CD14-positive monocyte (primary cell): Measurements from ENCODE around the gene KRTAP24-1. TPM values are rescaled to one million over a fixed set of nuclear protein-coding genes. Genes with fewer than 3 reads are reported as not detected.

Experiments
- DNase-seq, 3 donors: peaks; one replicate each; pipeline ENCODE4 v3.0.0-alpha.2; 2011 to 2022
- H2AFZ ChIP-seq: 2 replicates; pipeline ENCODE4 v1.6.0; 2012; ENCODE audit warnings: mild to moderate bottlenecking, low read depth, low read length, inconsistent platforms; ENCODE audit not compliant: insufficient read depth, poor library complexity, severe bottlenecking
- H3K27ac ChIP-seq, 2 donors: 1 replicate in 1 of 2; 2 replicates in 1 of 2; pipeline ENCODE4 v1.5.1; 2012 to 2013; ENCODE audit warnings: low read length in 2 of 2, control low read depth in 1 of 2, inconsistent platforms in 1 of 2, low read depth in 1 of 2, mild to moderate bottlenecking in 1 of 2
- H3K27me3 ChIP-seq, 2 donors: one replicate each; pipeline versions ENCODE4 v1.6.0 to v1.6.1; 2011 to 2013; ENCODE audit warnings: low read length in 2 of 2; ENCODE audit not compliant: control insufficient read depth in 2 of 2, insufficient read depth in 2 of 2
- H3K36me3 ChIP-seq, 2 donors: replicated peaks in 1 of 2; 1 replicate in 1 of 2; 2 replicates in 1 of 2; pipeline versions ENCODE4 v1.5.1 to v1.6.1; 2012 to 2013; ENCODE audit warnings: low read length in 2 of 2, control low read depth in 1 of 2, inconsistent platforms in 1 of 2, mild to moderate bottlenecking in 1 of 2; ENCODE audit not compliant: insufficient read depth in 2 of 2, control insufficient read depth in 1 of 2
- H3K4me1 ChIP-seq, 2 donors: 1 replicate in 1 of 2; 2 replicates in 1 of 2; pipeline versions ENCODE4 v1.5.1 to v1.6.1; 2012 to 2013; ENCODE audit warnings: low read length in 2 of 2, control low read depth in 1 of 2, inconsistent platforms in 1 of 2, mild to moderate bottlenecking in 1 of 2, moderate library complexity in 1 of 2; ENCODE audit not compliant: insufficient read depth in 2 of 2, control insufficient read depth in 1 of 2
- H3K4me2 ChIP-seq: replicated peaks from 2 replicates; pipeline ENCODE3; 2012; ENCODE audit warnings: low read length, moderate library complexity, mild to moderate bottlenecking; ENCODE audit not compliant: poor library complexity, severe bottlenecking; ENCODE audit errors: extremely low read depth
- H3K4me3 ChIP-seq, 3 experiments: fragments of 200-600 bp in 1 of 3; sonication (generic) in 1 of 3; replicated peaks in 1 of 3; 1 replicate in 2 of 3; 2 replicates in 1 of 3; pipeline ENCODE4 v1.5.1; 2011 to 2013; ENCODE audit warnings: low read length in 3 of 3, mild to moderate bottlenecking in 3 of 3, control low read depth in 2 of 3, low read depth in 2 of 3, inconsistent platforms in 1 of 3, moderate library complexity in 1 of 3
- H3K79me2 ChIP-seq: 2 replicates; pipeline ENCODE4 v1.6.0; 2012; ENCODE audit warnings: mild to moderate bottlenecking, control low read depth, inconsistent platforms, low read length, moderate library complexity; ENCODE audit not compliant: insufficient read depth
- H3K9ac ChIP-seq: 2 replicates; pipeline ENCODE4 v1.6.0; 2017; ENCODE audit warnings: low read length, mild to moderate bottlenecking; ENCODE audit not compliant: insufficient read depth, poor library complexity, severe bottlenecking
- H3K9me3 ChIP-seq, 2 donors: replicated peaks in 1 of 2; 1 replicate in 1 of 2; 2 replicates in 1 of 2; pipeline versions ENCODE4 v1.5.1 to v1.6.1; 2012 to 2013; ENCODE audit warnings: low read length in 2 of 2, control low read depth in 1 of 2; ENCODE audit not compliant: control insufficient read depth in 1 of 2, insufficient read depth in 1 of 2
- H4K20me1 ChIP-seq: 2 replicates; pipeline ENCODE4 v1.6.0; 2012; ENCODE audit warnings: mild to moderate bottlenecking, low read length, control low read depth, moderate library complexity; ENCODE audit not compliant: insufficient read depth
- H3K27ac Mint-ChIP-seq, 7 donors: one replicate each; pipeline ENCODE4 v1.8.0; 2020; ENCODE audit warnings: mild to moderate bottlenecking in 7 of 7, mixed read lengths in 7 of 7, moderate library complexity in 6 of 7, inconsistent platforms in 2 of 7
- H3K27me3 Mint-ChIP-seq, 3 donors: one replicate each; pipeline ENCODE4 v1.8.0; 2021 to 2022; ENCODE audit warnings: low read depth in 3 of 3, mild to moderate bottlenecking in 3 of 3, mixed read lengths in 3 of 3, moderate library complexity in 3 of 3, inconsistent platforms in 1 of 3
- H3K36me3 Mint-ChIP-seq, 2 donors: one replicate each; pipeline ENCODE4 v1.8.0; 2020; ENCODE audit warnings: mixed read lengths in 2 of 2, inconsistent platforms in 1 of 2, mild to moderate bottlenecking in 1 of 2
- H3K4me1 Mint-ChIP-seq: one replicate; pipeline ENCODE4 v1.8.0; 2020; ENCODE audit warnings: mild to moderate bottlenecking, mixed read lengths
- H3K4me3 Mint-ChIP-seq, 2 donors: one replicate each; pipeline ENCODE4 v1.8.0; 2020; ENCODE audit warnings: mild to moderate bottlenecking in 2 of 2, mixed read lengths in 2 of 2, moderate library complexity in 1 of 2
- H3K9me3 Mint-ChIP-seq, 7 donors: one replicate each; pipeline ENCODE4 v1.8.0; 2020 to 2022; ENCODE audit warnings: mixed read lengths in 7 of 7, mild to moderate bottlenecking in 6 of 7, moderate library complexity in 6 of 7, inconsistent platforms in 2 of 7
- CTCF ChIP-seq: fragments of 200-600 bp; IDR thresholded peaks from one replicate; pipeline ENCODE4 v1.8.0; 2022; ENCODE audit warnings: antibody characterized with exemption, mild to moderate bottlenecking
- WGBS: methylation state at CpG from one replicate; pipeline ENCODE4 v1.1.5; 2013; ENCODE audit warnings: missing lambda C conversion rate; ENCODE audit not compliant: insufficient coverage; 5-methylcytosine and 5-hydroxymethylcytosine counted together
- intact Hi-C, 2 donors: fragments of 100-400 bp; cut with micrococcal nuclease; formaldehyde crosslinking; loops; one replicate each; pipeline versions ENCODE4 v1.15.0 to v1.15.1; 2023
- polyA plus RNA-seq, 3 donors: library from polyadenylated mRNA; depleted of rRNA in 1 of 3; unstranded in 2 of 3; stranded (reverse) in 1 of 3; fragments of 300-500 nt in 2 of 3; fragments of >200 nt in 1 of 3; fragmentation: Illumina TruSeq in 2 of 3; gene quantifications; 1 replicate in 2 of 3; 2 replicates in 1 of 3; pipeline ENCODE4 v1.2.3, GENCODE V29; 2012 to 2021

KRTAP24-1 gene
- polyA plus RNA-seq, 3 donors, result not detected

DNA sequence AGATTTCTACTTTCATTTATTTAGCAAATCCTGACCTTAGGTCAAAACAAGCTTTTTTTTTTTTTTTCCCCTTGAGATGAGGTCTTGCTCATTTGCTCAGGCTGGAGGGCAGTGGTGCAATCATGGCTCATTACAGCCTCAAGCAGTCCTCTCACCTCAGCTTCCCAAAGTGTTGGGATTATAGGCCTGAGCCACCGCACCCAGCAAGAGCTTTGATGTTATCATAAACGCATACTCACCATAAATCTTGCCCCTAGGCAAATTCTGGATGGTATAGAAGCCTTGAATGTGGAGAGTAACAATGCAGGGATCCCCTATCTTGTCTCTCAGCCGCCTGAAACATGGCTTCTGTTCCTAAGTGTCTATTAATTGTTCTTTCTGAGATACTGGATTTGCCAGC lies 42.1 kb downstream of the KRTAP24-1 start:
- Mint-ChIP-seq H3K4me1 (no peaks in the 10 kb centered on the region), H3K36me3 (no peaks in the 10 kb centered on the region), H3K27me3 (peaks cover 0 to 1% (median 0%) of the 10 kb centered on the region in 3 donors), H3K4me3 (no peak overlapping the region), H3K9me3 (peaks cover 0 to 7% (median 4%) of the 10 kb centered on the region in 7 donors), H3K27ac (no peak overlapping the region)
- Histone ChIP-seq H2AFZ (no peak overlapping the region), H3K4me2 (no peak overlapping the region), H3K4me3 (no peak overlapping the region), H3K36me3 (no peaks in the 10 kb centered on the region), H3K9me3 (peaks cover 5 to 6% of the 10 kb centered on the region in 2 donors), H3K27me3 (no peaks in the 10 kb centered on the region), H3K9ac (no peak overlapping the region), H4K20me1 (no peaks in the 10 kb centered on the region), H3K27ac (no peak overlapping the region), H3K4me1 (no peaks in the 10 kb centered on the region), H3K79me2 (no peaks in the 10 kb centered on the region)
- intact Hi-C loops, result no loop called here
- no peak for DNase-seq
- WGBS, result 100% methylated on average over 1 of the region's 3 CpGs
- no peak for TF ChIP-seq CTCF

- no peak for TF ChIP-seq CTCF
- Histone ChIP-seq H3K79me2 (no peaks in the 10 kb centered on the region), H3K9me3 (peaks cover 0 to 6% of the 10 kb centered on the region in 2 donors), H3K4me1 (no peaks in the 10 kb centered on the region), H3K27ac (no peak overlapping the region), H3K4me2 (no peak overlapping the region), H3K36me3 (no peaks in the 10 kb centered on the region), H2AFZ (no peak overlapping the region), H3K4me3 (no peak overlapping the region), H3K27me3 (no peaks in the 10 kb centered on the region), H4K20me1 (no peaks in the 10 kb centered on the region), H3K9ac (no peak overlapping the region)
- no peak overlapping the region for H3K27ac Mint-ChIP-seq
- intact Hi-C loops, result no loop called here
- no peaks in the 10 kb centered on the region for H3K36me3 Mint-ChIP-seq
- H3K4me1 Mint-ChIP-seq, result no peaks in the 10 kb centered on the region
- no peaks in the 10 kb centered on the region for H3K27me3 Mint-ChIP-seq
- H3K9me3 Mint-ChIP-seq, result peaks cover 0 to 4% (median 2%) of the 10 kb centered on the region in 7 donors
- no peak for DNase-seq
- no peak overlapping the region for H3K4me3 Mint-ChIP-seq
- no CpG with 5 or more reads among the region's 1 CpG for WGBS
Observed at GRCh38 chr21:30238168-30238567, 44.6 kb downstream of the KRTAP24-1 start.
